Fibroblast of lung (primary cell): Measurements from ENCODE around the gene HES7. TPM values are rescaled to one million over a fixed set of nuclear protein-coding genes. Genes with fewer than 3 reads are reported as not detected.

Source experiments
- DNase-seq, 2 donors: peaks; one replicate each; pipeline versions ENCODE4 v3.0.0 to v3.0.0-alpha.2; 2010; ENCODE audit warnings: low read depth in 2 of 2
- H2AFZ ChIP-seq: 2 replicates; pipeline ENCODE4 v1.5.1; 2012; ENCODE audit warnings: low read length, control low read depth, inconsistent platforms
- H3K27ac ChIP-seq: 2 replicates; pipeline ENCODE4 v1.5.1; 2011; ENCODE audit warnings: low read length, control low read depth; ENCODE audit not compliant: insufficient read depth
- H3K27me3 ChIP-seq: 2 replicates; pipeline ENCODE4 v1.5.1; 2011; ENCODE audit warnings: mild to moderate bottlenecking, low read length; ENCODE audit not compliant: control insufficient read depth, insufficient read depth
- H3K36me3 ChIP-seq: 2 replicates; pipeline ENCODE4 v1.5.1; 2011; ENCODE audit warnings: low read length; ENCODE audit not compliant: control insufficient read depth, insufficient read depth
- H3K4me1 ChIP-seq: 2 replicates; pipeline ENCODE4 v1.5.1; 2011; ENCODE audit warnings: low read length; ENCODE audit not compliant: control insufficient read depth, insufficient read depth; ENCODE audit errors: extremely low read depth
- H3K4me2 ChIP-seq: 2 replicates; pipeline ENCODE4 v1.5.1; 2011; ENCODE audit warnings: low read length, control low read depth; ENCODE audit not compliant: insufficient read depth; ENCODE audit errors: extremely low read depth
- H3K4me3 ChIP-seq, 4 experiments: fragments of 200-600 bp in 1 of 4; sonication (generic) in 1 of 4; replicated peaks in 1 of 4; 2 replicates each; pipeline ENCODE4 v1.5.1; 2011 to 2016; ENCODE audit warnings: low read length in 4 of 4, low read depth in 3 of 4, mild to moderate bottlenecking in 3 of 4, control low read depth in 2 of 4, inconsistent platforms in 1 of 4, mixed read lengths in 1 of 4; ENCODE audit not compliant: insufficient read depth in 1 of 4; ENCODE audit errors: control extremely low read depth in 1 of 4
- H3K79me2 ChIP-seq: 2 replicates; pipeline ENCODE4 v1.5.1; 2012; ENCODE audit warnings: mild to moderate bottlenecking, low read length, inconsistent platforms; ENCODE audit not compliant: control insufficient read depth, insufficient read depth
- H3K9ac ChIP-seq: 2 replicates; pipeline ENCODE4 v1.5.1; 2011; ENCODE audit warnings: mild to moderate bottlenecking, low read length, control low read depth; ENCODE audit not compliant: insufficient read depth
- H3K9me3 ChIP-seq: 2 replicates; pipeline ENCODE4 v1.5.1; 2012; ENCODE audit warnings: low read depth, low read length; ENCODE audit not compliant: control insufficient read depth, insufficient read depth
- H4K20me1 ChIP-seq: 2 replicates; pipeline ENCODE4 v1.5.1; 2011; ENCODE audit warnings: low read length; ENCODE audit not compliant: control insufficient read depth, insufficient read depth; ENCODE audit errors: extremely low read depth
- EZH2 ChIP-seq: IDR thresholded peaks from 2 replicates; pipeline ENCODE4 v1.5.1; 2012; ENCODE audit warnings: low read length, control low read depth, mild to moderate bottlenecking; ENCODE audit errors: missing control alignments
- polyA plus RNA-seq, 2 donors: library from polyadenylated mRNA; depleted of rRNA in 1 of 2; stranded (reverse) in 1 of 2; unstranded in 1 of 2; fragments of >200 nt; gene quantifications; 2 replicates each; pipeline ENCODE4 v1.2.1, GENCODE V29; 2011 to 2012; ENCODE audit warnings: missing spikeins in 1 of 2
- total RNA-seq: library from RNA; depleted of rRNA; stranded (reverse); fragments of >200 nt; gene quantifications from 2 replicates; pipeline ENCODE4 v1.2.1, GENCODE V29; 2014
- TF ChIP-seq, protein P1 (sequence below), 2 donors: IDR thresholded peaks in 1 of 2; conservative IDR thresholded peaks in 1 of 2; 1 replicate in 1 of 2; 2 replicates in 1 of 2; pipeline ENCODE4 v1.5.1; 2011 to 2012; ENCODE audit warnings: low read length in 2 of 2, control low read depth in 1 of 2, inconsistent platforms in 1 of 2, low read depth in 1 of 2, mild to moderate bottlenecking in 1 of 2

Gene HES7
- total and polyA plus RNA-seq, 2 donors (not counting 1 experiment from before 2014, with no cell fraction given), result under 0.01 TPM; not detected in 1

- Histone ChIP-seq H3K36me3 (no peaks in the 10 kb centered on the region), H3K27me3 (no peaks in the 10 kb centered on the region), H3K9me3 (no peaks in the 10 kb centered on the region), H3K79me2 (no peaks in the 10 kb centered on the region), H2AFZ (no peak overlapping the region), H4K20me1 (no peaks in the 10 kb centered on the region), H3K4me2 (no peak overlapping the region), H3K4me3 (no peak overlapping the region), H3K27ac (no peak overlapping the region), H3K9ac (no peak overlapping the region), H3K4me1 (no peaks in the 10 kb centered on the region)
- TF ChIP-seq EZH2, result no peak
- TF ChIP-seq, protein P1, sequence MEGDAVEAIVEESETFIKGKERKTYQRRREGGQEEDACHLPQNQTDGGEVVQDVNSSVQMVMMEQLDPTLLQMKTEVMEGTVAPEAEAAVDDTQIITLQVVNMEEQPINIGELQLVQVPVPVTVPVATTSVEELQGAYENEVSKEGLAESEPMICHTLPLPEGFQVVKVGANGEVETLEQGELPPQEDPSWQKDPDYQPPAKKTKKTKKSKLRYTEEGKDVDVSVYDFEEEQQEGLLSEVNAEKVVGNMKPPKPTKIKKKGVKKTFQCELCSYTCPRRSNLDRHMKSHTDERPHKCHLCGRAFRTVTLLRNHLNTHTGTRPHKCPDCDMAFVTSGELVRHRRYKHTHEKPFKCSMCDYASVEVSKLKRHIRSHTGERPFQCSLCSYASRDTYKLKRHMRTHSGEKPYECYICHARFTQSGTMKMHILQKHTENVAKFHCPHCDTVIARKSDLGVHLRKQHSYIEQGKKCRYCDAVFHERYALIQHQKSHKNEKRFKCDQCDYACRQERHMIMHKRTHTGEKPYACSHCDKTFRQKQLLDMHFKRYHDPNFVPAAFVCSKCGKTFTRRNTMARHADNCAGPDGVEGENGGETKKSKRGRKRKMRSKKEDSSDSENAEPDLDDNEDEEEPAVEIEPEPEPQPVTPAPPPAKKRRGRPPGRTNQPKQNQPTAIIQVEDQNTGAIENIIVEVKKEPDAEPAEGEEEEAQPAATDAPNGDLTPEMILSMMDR (conservative IDR thresholded peaks at IDR 0.05 in 1 of 2, IDR thresholded peaks at IDR 0.05 in 1 of 2; ENCODE audit: low read depth in 1 of 2, low read length in 2 of 2), result no peak
- peak in 1 of 2 donors; percentile 27 for DNase-seq
Observed at GRCh38 chr17:8131844-8132441, 8.0 kb upstream of the HES7 start.

DNA sequence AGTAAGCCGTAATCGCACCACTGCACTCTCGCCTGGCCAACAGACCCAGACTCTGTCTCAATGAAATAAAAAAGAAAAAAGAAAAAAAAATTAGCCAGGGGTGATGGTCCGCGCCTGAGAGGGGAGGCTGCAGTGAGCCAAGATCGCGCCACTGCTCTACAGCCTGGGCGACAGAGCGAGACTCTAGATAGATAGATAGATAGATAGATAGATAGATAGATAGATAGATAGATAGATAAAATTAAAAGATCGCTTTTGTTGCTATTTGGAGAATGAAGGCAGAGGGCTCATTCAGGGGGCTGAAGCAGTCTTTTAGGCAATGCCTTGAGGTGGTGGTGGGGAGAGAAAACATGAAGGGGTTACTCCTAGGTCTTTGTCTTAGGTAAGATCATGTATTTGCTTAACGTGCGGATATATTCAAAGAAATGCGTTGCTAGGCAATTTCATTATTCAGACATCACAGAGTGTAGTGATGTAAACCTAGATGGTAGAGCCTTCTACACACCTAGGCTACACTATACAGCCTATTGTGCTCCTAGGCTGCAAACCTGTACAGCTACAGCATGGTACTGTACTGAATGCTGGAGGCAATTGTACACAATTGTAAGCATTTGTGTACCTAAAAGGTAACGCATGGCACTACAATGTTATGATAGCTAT is 4.3 kb upstream of the HES7 start:
- no peaks in the 10 kb centered on the region for H4K20me1 ChIP-seq
- peaks cover 5% of the 10 kb centered on the region for H3K4me1 ChIP-seq
- H3K9me3 ChIP-seq, result no peaks in the 10 kb centered on the region
- no peaks in the 10 kb centered on the region for H3K27me3 ChIP-seq
- no peak overlapping the region for H3K4me3 ChIP-seq
- H2AFZ ChIP-seq, result no peak overlapping the region
- DNase-seq, result no peak
- no peak overlapping the region for H3K27ac ChIP-seq
- no peak overlapping the region for H3K9ac ChIP-seq
- no peak overlapping the region for H3K4me2 ChIP-seq
- TF ChIP-seq, protein P1 (conservative IDR thresholded peaks at IDR 0.05 in 1 of 2, IDR thresholded peaks at IDR 0.05 in 1 of 2; ENCODE audit: low read depth in 1 of 2, low read length in 2 of 2), result no peak
- TF ChIP-seq EZH2, result no peak
- H3K36me3 ChIP-seq, result no peaks in the 10 kb centered on the region
- no peaks in the 10 kb centered on the region for H3K79me2 ChIP-seq

DNA sequence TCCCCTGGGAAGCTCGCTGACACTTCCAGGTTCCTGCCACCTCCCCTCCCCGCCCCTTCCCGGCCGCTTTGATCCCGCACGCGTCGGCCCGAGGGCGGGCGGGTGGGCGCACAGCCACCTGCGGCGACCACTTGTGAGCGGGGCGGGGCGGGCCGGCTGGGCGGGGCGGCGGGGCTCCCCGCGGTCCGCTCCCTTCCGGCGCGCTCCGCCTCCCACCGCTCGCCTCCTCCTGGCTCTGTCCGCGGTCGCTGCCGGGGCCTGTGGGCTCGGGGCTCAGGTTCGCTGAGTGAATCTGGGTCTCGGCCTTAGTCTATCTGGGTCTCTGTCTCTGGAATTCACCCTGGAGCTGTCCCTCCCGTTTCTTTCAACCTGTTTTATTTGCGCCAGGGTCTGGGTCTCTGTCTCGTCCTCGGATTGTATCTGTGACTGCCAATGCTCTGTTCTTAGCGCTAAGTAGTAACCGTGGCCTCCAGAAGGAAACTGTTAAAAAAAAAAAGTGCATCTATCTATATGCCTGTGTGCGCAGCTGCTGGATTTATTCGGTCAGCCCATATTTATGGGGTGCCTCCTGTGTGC is 2.7 kb upstream of the HES7 start:
- Histone ChIP-seq H3K4me3 (peak overlapping the region; percentile 62 to 90 (median 78)), H2AFZ (peak overlapping the region; percentile 94), H3K4me2 (peak overlapping the region; percentile 94), H4K20me1 (no peaks in the 10 kb centered on the region), H3K9me3 (no peaks in the 10 kb centered on the region), H3K9ac (peak overlapping the region; percentile 38), H3K27me3 (no peaks in the 10 kb centered on the region), H3K27ac (no peak overlapping the region), H3K4me1 (peaks cover 5% of the 10 kb centered on the region), H3K79me2 (no peaks in the 10 kb centered on the region), H3K36me3 (no peaks in the 10 kb centered on the region)
- no peak for TF ChIP-seq EZH2
- TF ChIP-seq, protein P1 (conservative IDR thresholded peaks at IDR 0.05 in 1 of 2, IDR thresholded peaks at IDR 0.05 in 1 of 2; ENCODE audit: low read depth in 1 of 2, low read length in 2 of 2), result no peak
- DNase-seq, result peak; percentile 43 to 61
